Astrocyte (in vitro differentiated cells and primary cell): ENCODE data around the gene SLC9A7. TPM values are rescaled to one million over a fixed set of nuclear protein-coding genes. Genes with fewer than 3 reads are reported as not detected.

ENCODE experiments used
- DNase-seq: peaks from one replicate; pipeline ENCODE4 v3.0.0-alpha.2; 2010; ENCODE audit warnings: low read depth
- FAIRE-seq: peaks from 2 replicates; lab custom pipeline; 2011; peaks lifted over from hg19 to GRCh38; lab: Jason Lieb, UNC
- H2AFZ ChIP-seq: 2 replicates; pipeline ENCODE4 v1.6.0; 2012; ENCODE audit warnings: low read depth, low read length, inconsistent platforms
- H3K27ac ChIP-seq: 2 replicates; pipeline ENCODE4 v1.5.1; 2011; ENCODE audit warnings: low read depth, low read length, inconsistent platforms
- H3K27me3 ChIP-seq: 2 replicates; pipeline ENCODE4 v1.6.0; 2011; ENCODE audit warnings: low read length, inconsistent platforms; ENCODE audit not compliant: insufficient read depth
- H3K36me3 ChIP-seq: 2 replicates; pipeline ENCODE4 v1.5.1; 2011; ENCODE audit warnings: low read length, inconsistent platforms; ENCODE audit not compliant: insufficient read depth
- H3K4me1 ChIP-seq: 2 replicates; pipeline ENCODE4 v1.5.1; 2011; ENCODE audit warnings: low read length, inconsistent platforms; ENCODE audit not compliant: insufficient read depth
- H3K4me2 ChIP-seq: 2 replicates; pipeline ENCODE4 v1.6.0; 2012; ENCODE audit warnings: low read length, inconsistent platforms
- H3K4me3 ChIP-seq: 2 replicates; pipeline ENCODE4 v1.5.1; 2011; ENCODE audit warnings: low read depth, mild to moderate bottlenecking, low read length, inconsistent platforms; ENCODE audit not compliant: insufficient read depth
- H3K79me2 ChIP-seq: 2 replicates; pipeline ENCODE4 v1.6.0; 2012; ENCODE audit warnings: mild to moderate bottlenecking, low read length, inconsistent platforms; ENCODE audit not compliant: insufficient read depth
- H3K9ac ChIP-seq: 2 replicates; pipeline ENCODE4 v1.6.0; 2012; ENCODE audit warnings: mild to moderate bottlenecking, low read length, inconsistent platforms
- H3K9me3 ChIP-seq: 2 replicates; pipeline ENCODE4 v1.5.1; 2012; ENCODE audit warnings: low read depth, mild to moderate bottlenecking, low read length, inconsistent platforms; ENCODE audit not compliant: insufficient read depth
- H4K20me1 ChIP-seq: 2 replicates; pipeline ENCODE4 v1.6.0; 2012; ENCODE audit warnings: low read length, inconsistent platforms; ENCODE audit not compliant: insufficient read depth
- H3K27ac Mint-ChIP-seq: one replicate; pipeline ENCODE4 v1.8.0; 2021; ENCODE audit warnings: mild to moderate bottlenecking, mixed read lengths; ENCODE audit not compliant: unreplicated experiment
- H3K27me3 Mint-ChIP-seq: one replicate; pipeline ENCODE4 v1.8.0; 2021; ENCODE audit warnings: low read depth, mixed read lengths; ENCODE audit not compliant: unreplicated experiment
- H3K36me3 Mint-ChIP-seq: one replicate; pipeline ENCODE4 v1.8.0; 2021; ENCODE audit warnings: low read depth, mixed read lengths; ENCODE audit not compliant: unreplicated experiment
- H3K4me1 Mint-ChIP-seq: one replicate; pipeline ENCODE4 v1.8.0; 2021; ENCODE audit warnings: low read depth, mixed read lengths; ENCODE audit not compliant: unreplicated experiment
- H3K4me3 Mint-ChIP-seq: one replicate; pipeline ENCODE4 v1.8.0; 2021; ENCODE audit warnings: mild to moderate bottlenecking, moderate library complexity, mixed read lengths; ENCODE audit not compliant: unreplicated experiment
- H3K9me3 Mint-ChIP-seq: one replicate; pipeline ENCODE4 v1.8.0; 2021; ENCODE audit warnings: mild to moderate bottlenecking, mixed read lengths; ENCODE audit not compliant: unreplicated experiment
- CTCF ChIP-seq: IDR thresholded peaks from 2 replicates; pipeline ENCODE4 v1.5.1; 2011; ENCODE audit warnings: low read depth, mild to moderate bottlenecking, inconsistent platforms, low read length, moderate library complexity; ENCODE audit not compliant: insufficient read depth
- EZH2 ChIP-seq: IDR thresholded peaks from 2 replicates; pipeline ENCODE4 v1.6.1; 2012; ENCODE audit warnings: mild to moderate bottlenecking, low read length, inconsistent platforms; ENCODE audit not compliant: insufficient read depth
- total RNA-seq: library from RNA; stranded (reverse); gene quantifications from 2 replicates; pipeline ENCODE4 v1.2.1, GENCODE V29; 2021

Gene SLC9A7
- total RNA-seq, 1 donor from 2014 or later, result 21.0 TPM

GRCh38 chrX:46595084-46595483 is 163.8 kb downstream of the SLC9A7 start:
- no peak overlapping the region for H3K9ac ChIP-seq
- Mint-ChIP-seq H3K9me3 (no peaks in the 10 kb centered on the region), H3K27me3 (no peaks in the 10 kb centered on the region), H3K4me3 (no peak overlapping the region), H3K4me1 (no peaks in the 10 kb centered on the region), H3K27ac (no peak overlapping the region), H3K36me3 (peaks cover 3% of the 10 kb centered on the region)
- no peak for FAIRE-seq
- no peak overlapping the region for H3K4me2 ChIP-seq
- no peak overlapping the region for H3K27ac ChIP-seq
- no peak overlapping the region for H3K4me3 ChIP-seq
- no peak overlapping the region for H2AFZ ChIP-seq
- no peaks in the 10 kb centered on the region for H4K20me1 ChIP-seq
- H3K9me3 ChIP-seq, result no peaks in the 10 kb centered on the region
- H3K4me1 ChIP-seq, result no peaks in the 10 kb centered on the region
- no peaks in the 10 kb centered on the region for H3K27me3 ChIP-seq
- H3K79me2 ChIP-seq, result no peaks in the 10 kb centered on the region
- DNase-seq, result no peak
- H3K36me3 ChIP-seq, result no peaks in the 10 kb centered on the region
- TF ChIP-seq CTCF, result no peak
- no peak for TF ChIP-seq EZH2

GRCh38 chrX:46589977-46590723 is 168.8 kb downstream of the SLC9A7 start:
- Histone ChIP-seq H3K27me3 (no peaks in the 10 kb centered on the region), H4K20me1 (no peaks in the 10 kb centered on the region), H3K9me3 (no peaks in the 10 kb centered on the region), H3K4me2 (no peak overlapping the region), H3K79me2 (peaks cover 11% of the 10 kb centered on the region), H3K9ac (no peak overlapping the region), H2AFZ (no peak overlapping the region), H3K36me3 (no peaks in the 10 kb centered on the region), H3K4me3 (no peak overlapping the region), H3K4me1 (peaks cover 23% of the 10 kb centered on the region), H3K27ac (no peak overlapping the region)
- FAIRE-seq (no peak), DNase-seq (peak; percentile 57)
- H3K27me3 Mint-ChIP-seq, result no peaks in the 10 kb centered on the region
- peaks cover 15% of the 10 kb centered on the region for H3K4me1 Mint-ChIP-seq
- H3K4me3 Mint-ChIP-seq, result no peak overlapping the region
- no peaks in the 10 kb centered on the region for H3K9me3 Mint-ChIP-seq
- no peak overlapping the region for H3K27ac Mint-ChIP-seq
- no peaks in the 10 kb centered on the region for H3K36me3 Mint-ChIP-seq
- TF ChIP-seq CTCF (no peak), EZH2 (no peak)

GRCh38 chrX:46588263-46588662 is 170.7 kb downstream of the SLC9A7 start:
- Mint-ChIP-seq H3K4me3 (no peak overlapping the region), H3K9me3 (no peaks in the 10 kb centered on the region), H3K36me3 (no peaks in the 10 kb centered on the region), H3K4me1 (peaks cover 23% of the 10 kb centered on the region), H3K27ac (peak overlapping the region; percentile 24), H3K27me3 (no peaks in the 10 kb centered on the region)
- H3K27ac ChIP-seq, result peak overlapping the region; percentile 81
- peak overlapping the region; percentile 1 for H3K4me3 ChIP-seq
- FAIRE-seq (no peak), DNase-seq (peak; percentile 70)
- peaks cover 11% of the 10 kb centered on the region for H3K79me2 ChIP-seq
- no peaks in the 10 kb centered on the region for H3K27me3 ChIP-seq
- no peaks in the 10 kb centered on the region for H3K36me3 ChIP-seq
- no peaks in the 10 kb centered on the region for H3K9me3 ChIP-seq
- H2AFZ ChIP-seq, result no peak overlapping the region
- peaks cover 31% of the 10 kb centered on the region for H3K4me1 ChIP-seq
- TF ChIP-seq EZH2, result no peak
- no peak for TF ChIP-seq CTCF
- H3K9ac ChIP-seq, result peak overlapping the region; percentile 55
- H3K4me2 ChIP-seq, result peak overlapping the region; percentile 82
- H4K20me1 ChIP-seq, result no peaks in the 10 kb centered on the region
